K562 (cell line): ENCODE data around the gene ENTPD8.

Source experiments
- CTCF ChIP-seq, 3 experiments: IDR thresholded peaks in 2 of 3; conservative IDR thresholded peaks in 1 of 3; 2 replicates each; pipeline ENCODE4 v1.5.1; 2011 to 2012; ENCODE audit warnings: low read length in 3 of 3, mild to moderate bottlenecking in 3 of 3, control low read depth in 2 of 3, improper control_type of control experiment in 1 of 3, inconsistent platforms in 1 of 3, low read depth in 1 of 3, mixed read lengths in 1 of 3, moderate library complexity in 1 of 3; ENCODE audit not compliant: insufficient read depth in 2 of 3
- EZH2 ChIP-seq: IDR thresholded peaks from 2 replicates; pipeline ENCODE4 v1.6.1; 2012; ENCODE audit warnings: low read depth, mild to moderate bottlenecking, inconsistent platforms, low read length, borderline replicate concordance
- RAD51 ChIP-seq: fragments of 450-650 bp; IDR thresholded peaks from 2 replicates; pipeline ENCODE4 v1.7.1; 2016; ENCODE audit warnings: low read depth, mild to moderate bottlenecking, borderline replicate concordance
- SIRT6 ChIP-seq: IDR thresholded peaks from one replicate; pipeline ENCODE4 v1.6.1; 2012; ENCODE audit warnings: low read depth, mild to moderate bottlenecking, control low read depth, inconsistent platforms, low read length, moderate library complexity
- TRIM25 ChIP-seq: fragments of 450-650 bp; IDR thresholded peaks from 2 replicates; pipeline ENCODE4 v1.7.0; 2016; ENCODE audit warnings: borderline replicate concordance

GRCh38 chr9:137416006-137416562 lies 25.1 kb downstream of the ENTPD8 start:
- no peak for TF ChIP-seq CTCF (IDR thresholded peaks at IDR 0.05 in 2 of 3, conservative IDR thresholded peaks at IDR 0.05 in 1 of 3; ENCODE audit: insufficient read depth in 2 of 3, low read depth in 1 of 3, low read length in 3 of 3)
- TF ChIP-seq RAD51, result no peak
- no peak for TF ChIP-seq SIRT6
- no peak for TF ChIP-seq EZH2
- no peak for TF ChIP-seq TRIM25
